GM23338 (cell line): ENCODE results near the gene RASSF1. TPM values are rescaled to one million over a fixed set of nuclear protein-coding genes. Genes with fewer than 3 reads are reported as not detected.

Experiments used
- ATAC-seq: fragments of 200-7000 bp; cut with Tn5 transposase; 3 replicates; pipeline ENCODE4 v1.9.1; 2020
- DNase-seq: peaks from one replicate; pipeline ENCODE4 v3.0.0-alpha.2; 2015; ENCODE audit warnings: low spot score
- H2AFZ ChIP-seq: fragments of 200-600 bp; sonication (generic); 2 replicates; pipeline ENCODE4 v1.8.0; 2016; ENCODE audit warnings: antibody characterized with exemption, mild to moderate bottlenecking, moderate library complexity
- H3F3A ChIP-seq: fragments of 200-600 bp; sonication (generic); replicated peaks from 2 replicates; pipeline ENCODE4 v1.8.0; 2017; ENCODE audit warnings: antibody characterized with exemption, mixed run types, low read depth
- H3K27ac ChIP-seq: fragments of 200-600 bp; sonication (generic); 2 replicates; pipeline ENCODE4 v1.6.1; 2016; ENCODE audit warnings: low read depth
- H3K27me3 ChIP-seq: fragments of 200-600 bp; sonication (generic); 2 replicates; pipeline ENCODE4 v1.8.0; 2016; ENCODE audit warnings: mild to moderate bottlenecking, mixed run types, moderate library complexity; ENCODE audit not compliant: insufficient read depth
- H3K36me3 ChIP-seq: fragments of 200-600 bp; sonication (generic); 2 replicates; pipeline ENCODE4 v1.8.0; 2016; ENCODE audit warnings: mild to moderate bottlenecking; ENCODE audit not compliant: insufficient read depth
- H3K4me1 ChIP-seq: fragments of 200-600 bp; sonication (generic); 2 replicates; pipeline ENCODE4 v1.8.0; 2016; ENCODE audit warnings: mild to moderate bottlenecking, moderate library complexity; ENCODE audit not compliant: insufficient read depth
- H3K4me2 ChIP-seq: fragments of 200-600 bp; sonication (generic); 2 replicates; pipeline ENCODE4 v1.7.1; 2017; ENCODE audit warnings: mixed run types
- H3K4me3 ChIP-seq: fragments of 200-600 bp; sonication (generic); 2 replicates; pipeline ENCODE4 v1.6.1; 2016; ENCODE audit warnings: mixed run types
- H3K79me2 ChIP-seq: fragments of 200-600 bp; sonication (generic); replicated peaks from 2 replicates; pipeline ENCODE4 v1.8.0; 2017; ENCODE audit warnings: mild to moderate bottlenecking; ENCODE audit not compliant: insufficient read depth
- H3K9me2 ChIP-seq: fragments of 200-600 bp; sonication (generic); 2 replicates; pipeline ENCODE4 v1.8.0; 2017; ENCODE audit not compliant: insufficient read depth
- H4K20me1 ChIP-seq: fragments of 200-600 bp; sonication (generic); replicated peaks from 2 replicates; pipeline ENCODE4 v1.8.0; 2017; ENCODE audit warnings: mild to moderate bottlenecking; ENCODE audit not compliant: insufficient read depth
- H3K27ac Mint-ChIP-seq: 2 replicates; pipeline ENCODE4 v1.8.0; 2020; ENCODE audit warnings: inconsistent platforms, mild to moderate bottlenecking, moderate library complexity, mixed read lengths
- H3K27me3 Mint-ChIP-seq: 3 replicates; pipeline ENCODE4 v1.8.0; 2022; ENCODE audit warnings: low read depth, mild to moderate bottlenecking, moderate library complexity, mixed read lengths, inconsistent platforms; ENCODE audit not compliant: insufficient read depth, poor library complexity
- H3K36me3 Mint-ChIP-seq: 3 replicates; pipeline ENCODE4 v1.8.0; 2021; ENCODE audit warnings: low read depth, mild to moderate bottlenecking, inconsistent platforms, moderate library complexity, mixed read lengths
- H3K4me1 Mint-ChIP-seq: 3 replicates; pipeline ENCODE4 v1.8.0; 2020; ENCODE audit warnings: mild to moderate bottlenecking, inconsistent platforms, mixed read lengths
- H3K4me3 Mint-ChIP-seq: 3 replicates; pipeline ENCODE4 v1.8.0; 2021; ENCODE audit warnings: moderate library complexity, mild to moderate bottlenecking, inconsistent platforms, mixed read lengths
- H3K9me3 Mint-ChIP-seq: 3 replicates; pipeline ENCODE4 v1.8.0; 2020; ENCODE audit warnings: moderate library complexity, mild to moderate bottlenecking, inconsistent platforms, mixed read lengths
- CREB1 ChIP-seq: fragments of 250-450 bp; sonication (Bioruptor Pico); IDR thresholded peaks from 2 replicates; pipeline ENCODE4 v1.5.0; 2020; ENCODE audit warnings: low read depth, mild to moderate bottlenecking, moderate library complexity
- EZH2phosphoT487 ChIP-seq: fragments of 200-600 bp; sonication (generic); IDR thresholded peaks from one replicate; pipeline ENCODE4 v1.8.1; 2018; ENCODE audit warnings: antibody characterized with exemption; ENCODE audit not compliant: unreplicated experiment
- JUNB ChIP-seq: IDR thresholded peaks from one replicate; pipeline ENCODE4 v1.6.1; 2016; ENCODE audit warnings: antibody characterized with exemption; ENCODE audit not compliant: unreplicated experiment
- NANOG ChIP-seq: IDR thresholded peaks from 2 replicates; pipeline ENCODE4 v1.6.1; 2016; ENCODE audit warnings: antibody characterized with exemption, borderline replicate concordance
- POLR2AphosphoS5 ChIP-seq: IDR thresholded peaks from 2 replicates; pipeline ENCODE4 v1.6.1; 2016; ENCODE audit warnings: antibody characterized with exemption, low read depth
- STAT1 ChIP-seq: IDR thresholded peaks from one replicate; pipeline ENCODE4 v1.6.1; 2016; ENCODE audit warnings: antibody characterized with exemption; ENCODE audit not compliant: unreplicated experiment
- ZNF331 ChIP-seq: fragments of 250-450 bp; sonication (Bioruptor Pico); IDR thresholded peaks from 2 replicates; pipeline ENCODE4 v1.5.0; 2020; ENCODE audit warnings: low read depth, mild to moderate bottlenecking, moderate library complexity
- polyA plus RNA-seq: library from polyadenylated mRNA; unstranded; fragments of >200 nt; fragmentation: Nextera tagmentation; extraction: Ambion mirVana; gene quantifications from 2 replicates; pipeline ENCODE4 v1.2.1, GENCODE V29; 2016
- total RNA-seq: library from RNA; depleted of rRNA; stranded (reverse); fragments of >200 nt; shearing (Covaris generic); gene quantifications from 2 replicates; pipeline ENCODE4 v1.2.3, GENCODE V29; 2014
- TF ChIP-seq, protein P1 (sequence below): IDR thresholded peaks from 2 replicates; pipeline ENCODE4 v1.6.1; 2016; ENCODE audit warnings: antibody characterized with exemption
- TF ChIP-seq, protein P2 (sequence below): fragments of 250-450 bp; sonication (Bioruptor Pico); IDR thresholded peaks from 2 replicates; pipeline ENCODE4 v1.5.0; 2020; ENCODE audit warnings: mild to moderate bottlenecking, moderate library complexity
- TF ChIP-seq, protein P3 (sequence below), 2 experiments: fragments of 200-600 bp in 1 of 2; sonication (generic) in 1 of 2; conservative IDR thresholded peaks; 2 replicates each; pipeline versions ENCODE4 v1.5.1 to v1.6.1; 2016 to 2017; ENCODE audit warnings: antibody characterized with exemption in 2 of 2, low read depth in 2 of 2, mild to moderate bottlenecking in 2 of 2, moderate library complexity in 1 of 2
- TF ChIP-seq, protein P4 (sequence below): IDR thresholded peaks from one replicate; pipeline ENCODE4 v1.6.1; 2018; ENCODE audit warnings: antibody characterized with exemption; ENCODE audit not compliant: unreplicated experiment

RASSF1 gene
- total and polyA plus RNA-seq, 2 experiments from 2014 or later: 9.6 to 15.7 TPM

DNA sequence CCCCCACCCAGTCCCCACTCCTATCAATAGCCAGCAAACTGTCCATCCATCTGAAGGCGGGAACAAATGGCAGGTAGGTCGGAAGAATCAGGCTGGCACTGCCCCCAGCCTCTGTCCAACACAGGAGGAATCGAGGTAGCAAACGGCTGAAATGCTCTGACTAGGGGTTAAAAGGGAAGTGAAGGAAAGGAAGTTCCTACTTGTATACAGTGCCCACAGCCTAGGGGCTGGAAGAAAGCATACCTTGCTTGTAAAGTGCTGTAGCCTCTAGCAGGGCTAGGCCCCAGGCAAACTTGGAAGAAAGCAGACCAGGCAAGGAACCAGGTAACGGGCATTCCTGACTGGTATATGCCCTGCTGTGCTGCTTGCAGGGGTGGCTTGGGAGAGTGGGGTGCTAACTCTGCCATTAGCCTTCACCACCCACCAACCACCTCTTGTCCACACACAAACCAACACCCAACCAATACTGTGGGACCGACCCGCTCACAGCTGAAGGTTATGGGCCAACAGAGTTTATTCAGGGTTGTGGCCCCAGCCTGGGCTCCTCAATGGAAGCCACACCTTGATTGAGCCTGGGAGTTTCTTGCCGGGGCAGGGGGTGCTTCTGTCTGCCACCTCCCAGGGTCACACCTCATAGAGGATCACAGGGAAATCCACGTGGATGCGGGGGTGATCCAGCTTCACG is 15.0 kb downstream of the RASSF1 start (continued):
- TF ChIP-seq, protein P1, sequence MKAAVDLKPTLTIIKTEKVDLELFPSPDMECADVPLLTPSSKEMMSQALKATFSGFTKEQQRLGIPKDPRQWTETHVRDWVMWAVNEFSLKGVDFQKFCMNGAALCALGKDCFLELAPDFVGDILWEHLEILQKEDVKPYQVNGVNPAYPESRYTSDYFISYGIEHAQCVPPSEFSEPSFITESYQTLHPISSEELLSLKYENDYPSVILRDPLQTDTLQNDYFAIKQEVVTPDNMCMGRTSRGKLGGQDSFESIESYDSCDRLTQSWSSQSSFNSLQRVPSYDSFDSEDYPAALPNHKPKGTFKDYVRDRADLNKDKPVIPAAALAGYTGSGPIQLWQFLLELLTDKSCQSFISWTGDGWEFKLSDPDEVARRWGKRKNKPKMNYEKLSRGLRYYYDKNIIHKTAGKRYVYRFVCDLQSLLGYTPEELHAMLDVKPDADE: no peak

GRCh38 chr3:50325113-50325480 is 15.5 kb downstream of the RASSF1 start:
- Histone ChIP-seq H4K20me1 (peaks cover 10% of the 10 kb centered on the region; the same call in 1 of the 2 replicates), H3K4me2 (no peak overlapping the region), H3F3A (peaks cover 37% of the 10 kb centered on the region; the same call in 1 of the 2 replicates), H3K4me3 (no peak overlapping the region), H3K27me3 (no peaks in the 10 kb centered on the region), H2AFZ (no peak overlapping the region), H3K4me1 (peaks cover 23% of the 10 kb centered on the region), H3K9me2 (no peaks in the 10 kb centered on the region), H3K79me2 (peaks cover 21% of the 10 kb centered on the region), H3K36me3 (no peaks in the 10 kb centered on the region; the same call in 1 of the 2 replicates), H3K27ac (no peak overlapping the region)
- Mint-ChIP-seq H3K27me3 (peaks cover 16% of the 10 kb centered on the region), H3K27ac (0 out of 2 replicates have a peak overlapping the region, but pooled peaks have one; percentile 34), H3K4me3 (peak overlapping the region; percentile 38; the same call in 1 of the 3 replicates), H3K4me1 (peaks cover 35% of the 10 kb centered on the region), H3K36me3 (peaks cover 25% of the 10 kb centered on the region), H3K9me3 (no peaks in the 10 kb centered on the region)
- ATAC-seq (no peak), DNase-seq (no peak)
- no peak for TF ChIP-seq CREB1 (CRISPR knock-in tag)
- TF ChIP-seq NANOG: no peak
- TF ChIP-seq, protein P2, sequence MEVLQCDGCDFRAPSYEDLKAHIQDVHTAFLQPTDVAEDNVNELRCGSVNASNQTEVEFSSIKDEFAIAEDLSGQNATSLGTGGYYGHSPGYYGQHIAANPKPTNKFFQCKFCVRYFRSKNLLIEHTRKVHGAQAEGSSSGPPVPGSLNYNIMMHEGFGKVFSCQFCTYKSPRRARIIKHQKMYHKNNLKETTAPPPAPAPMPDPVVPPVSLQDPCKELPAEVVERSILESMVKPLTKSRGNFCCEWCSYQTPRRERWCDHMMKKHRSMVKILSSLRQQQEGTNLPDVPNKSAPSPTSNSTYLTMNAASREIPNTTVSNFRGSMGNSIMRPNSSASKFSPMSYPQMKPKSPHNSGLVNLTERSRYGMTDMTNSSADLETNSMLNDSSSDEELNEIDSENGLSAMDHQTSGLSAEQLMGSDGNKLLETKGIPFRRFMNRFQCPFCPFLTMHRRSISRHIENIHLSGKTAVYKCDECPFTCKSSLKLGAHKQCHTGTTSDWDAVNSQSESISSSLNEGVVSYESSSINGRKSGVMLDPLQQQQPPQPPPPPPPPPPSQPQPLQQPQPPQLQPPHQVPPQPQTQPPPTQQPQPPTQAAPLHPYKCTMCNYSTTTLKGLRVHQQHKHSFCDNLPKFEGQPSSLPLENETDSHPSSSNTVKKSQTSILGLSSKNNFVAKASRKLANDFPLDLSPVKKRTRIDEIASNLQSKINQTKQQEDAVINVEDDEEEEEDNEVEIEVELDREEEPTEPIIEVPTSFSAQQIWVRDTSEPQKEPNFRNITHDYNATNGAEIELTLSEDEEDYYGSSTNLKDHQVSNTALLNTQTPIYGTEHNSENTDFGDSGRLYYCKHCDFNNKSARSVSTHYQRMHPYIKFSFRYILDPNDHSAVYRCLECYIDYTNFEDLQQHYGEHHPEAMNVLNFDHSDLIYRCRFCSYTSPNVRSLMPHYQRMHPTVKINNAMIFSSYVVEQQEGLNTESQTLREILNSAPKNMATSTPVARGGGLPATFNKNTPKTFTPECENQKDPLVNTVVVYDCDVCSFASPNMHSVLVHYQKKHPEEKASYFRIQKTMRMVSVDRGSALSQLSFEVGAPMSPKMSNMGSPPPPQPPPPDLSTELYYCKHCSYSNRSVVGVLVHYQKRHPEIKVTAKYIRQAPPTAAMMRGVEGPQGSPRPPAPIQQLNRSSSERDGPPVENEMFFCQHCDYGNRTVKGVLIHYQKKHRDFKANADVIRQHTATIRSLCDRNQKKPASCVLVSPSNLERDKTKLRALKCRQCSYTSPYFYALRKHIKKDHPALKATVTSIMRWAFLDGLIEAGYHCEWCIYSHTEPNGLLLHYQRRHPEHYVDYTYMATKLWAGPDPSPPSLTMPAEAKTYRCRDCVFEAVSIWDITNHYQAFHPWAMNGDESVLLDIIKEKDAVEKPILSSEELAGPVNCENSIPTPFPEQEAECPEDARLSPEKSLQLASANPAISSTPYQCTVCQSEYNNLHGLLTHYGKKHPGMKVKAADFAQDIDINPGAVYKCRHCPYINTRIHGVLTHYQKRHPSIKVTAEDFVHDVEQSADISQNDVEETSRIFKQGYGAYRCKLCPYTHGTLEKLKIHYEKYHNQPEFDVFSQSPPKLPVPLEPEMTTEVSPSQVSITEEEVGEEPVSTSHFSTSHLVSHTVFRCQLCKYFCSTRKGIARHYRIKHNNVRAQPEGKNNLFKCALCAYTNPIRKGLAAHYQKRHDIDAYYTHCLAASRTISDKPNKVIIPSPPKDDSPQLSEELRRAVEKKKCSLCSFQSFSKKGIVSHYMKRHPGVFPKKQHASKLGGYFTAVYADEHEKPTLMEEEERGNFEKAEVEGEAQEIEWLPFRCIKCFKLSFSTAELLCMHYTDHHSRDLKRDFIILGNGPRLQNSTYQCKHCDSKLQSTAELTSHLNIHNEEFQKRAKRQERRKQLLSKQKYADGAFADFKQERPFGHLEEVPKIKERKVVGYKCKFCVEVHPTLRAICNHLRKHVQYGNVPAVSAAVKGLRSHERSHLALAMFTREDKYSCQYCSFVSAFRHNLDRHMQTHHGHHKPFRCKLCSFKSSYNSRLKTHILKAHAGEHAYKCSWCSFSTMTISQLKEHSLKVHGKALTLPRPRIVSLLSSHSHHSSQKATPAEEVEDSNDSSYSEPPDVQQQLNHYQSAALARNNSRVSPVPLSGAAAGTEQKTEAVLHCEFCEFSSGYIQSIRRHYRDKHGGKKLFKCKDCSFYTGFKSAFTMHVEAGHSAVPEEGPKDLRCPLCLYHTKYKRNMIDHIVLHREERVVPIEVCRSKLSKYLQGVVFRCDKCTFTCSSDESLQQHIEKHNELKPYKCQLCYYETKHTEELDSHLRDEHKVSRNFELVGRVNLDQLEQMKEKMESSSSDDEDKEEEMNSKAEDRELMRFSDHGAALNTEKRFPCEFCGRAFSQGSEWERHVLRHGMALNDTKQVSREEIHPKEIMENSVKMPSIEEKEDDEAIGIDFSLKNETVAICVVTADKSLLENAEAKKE: no peak
- TF ChIP-seq, protein P3, sequence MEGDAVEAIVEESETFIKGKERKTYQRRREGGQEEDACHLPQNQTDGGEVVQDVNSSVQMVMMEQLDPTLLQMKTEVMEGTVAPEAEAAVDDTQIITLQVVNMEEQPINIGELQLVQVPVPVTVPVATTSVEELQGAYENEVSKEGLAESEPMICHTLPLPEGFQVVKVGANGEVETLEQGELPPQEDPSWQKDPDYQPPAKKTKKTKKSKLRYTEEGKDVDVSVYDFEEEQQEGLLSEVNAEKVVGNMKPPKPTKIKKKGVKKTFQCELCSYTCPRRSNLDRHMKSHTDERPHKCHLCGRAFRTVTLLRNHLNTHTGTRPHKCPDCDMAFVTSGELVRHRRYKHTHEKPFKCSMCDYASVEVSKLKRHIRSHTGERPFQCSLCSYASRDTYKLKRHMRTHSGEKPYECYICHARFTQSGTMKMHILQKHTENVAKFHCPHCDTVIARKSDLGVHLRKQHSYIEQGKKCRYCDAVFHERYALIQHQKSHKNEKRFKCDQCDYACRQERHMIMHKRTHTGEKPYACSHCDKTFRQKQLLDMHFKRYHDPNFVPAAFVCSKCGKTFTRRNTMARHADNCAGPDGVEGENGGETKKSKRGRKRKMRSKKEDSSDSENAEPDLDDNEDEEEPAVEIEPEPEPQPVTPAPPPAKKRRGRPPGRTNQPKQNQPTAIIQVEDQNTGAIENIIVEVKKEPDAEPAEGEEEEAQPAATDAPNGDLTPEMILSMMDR (conservative IDR thresholded peaks at IDR 0.05; ENCODE audit: low read depth in 2 of 2): no peak
- TF ChIP-seq STAT1: no peak
- no peak for TF ChIP-seq POLR2AphosphoS5
- no peak for TF ChIP-seq JUNB
- no peak for TF ChIP-seq ZNF331 (CRISPR knock-in tag)
- TF ChIP-seq, protein P4, sequence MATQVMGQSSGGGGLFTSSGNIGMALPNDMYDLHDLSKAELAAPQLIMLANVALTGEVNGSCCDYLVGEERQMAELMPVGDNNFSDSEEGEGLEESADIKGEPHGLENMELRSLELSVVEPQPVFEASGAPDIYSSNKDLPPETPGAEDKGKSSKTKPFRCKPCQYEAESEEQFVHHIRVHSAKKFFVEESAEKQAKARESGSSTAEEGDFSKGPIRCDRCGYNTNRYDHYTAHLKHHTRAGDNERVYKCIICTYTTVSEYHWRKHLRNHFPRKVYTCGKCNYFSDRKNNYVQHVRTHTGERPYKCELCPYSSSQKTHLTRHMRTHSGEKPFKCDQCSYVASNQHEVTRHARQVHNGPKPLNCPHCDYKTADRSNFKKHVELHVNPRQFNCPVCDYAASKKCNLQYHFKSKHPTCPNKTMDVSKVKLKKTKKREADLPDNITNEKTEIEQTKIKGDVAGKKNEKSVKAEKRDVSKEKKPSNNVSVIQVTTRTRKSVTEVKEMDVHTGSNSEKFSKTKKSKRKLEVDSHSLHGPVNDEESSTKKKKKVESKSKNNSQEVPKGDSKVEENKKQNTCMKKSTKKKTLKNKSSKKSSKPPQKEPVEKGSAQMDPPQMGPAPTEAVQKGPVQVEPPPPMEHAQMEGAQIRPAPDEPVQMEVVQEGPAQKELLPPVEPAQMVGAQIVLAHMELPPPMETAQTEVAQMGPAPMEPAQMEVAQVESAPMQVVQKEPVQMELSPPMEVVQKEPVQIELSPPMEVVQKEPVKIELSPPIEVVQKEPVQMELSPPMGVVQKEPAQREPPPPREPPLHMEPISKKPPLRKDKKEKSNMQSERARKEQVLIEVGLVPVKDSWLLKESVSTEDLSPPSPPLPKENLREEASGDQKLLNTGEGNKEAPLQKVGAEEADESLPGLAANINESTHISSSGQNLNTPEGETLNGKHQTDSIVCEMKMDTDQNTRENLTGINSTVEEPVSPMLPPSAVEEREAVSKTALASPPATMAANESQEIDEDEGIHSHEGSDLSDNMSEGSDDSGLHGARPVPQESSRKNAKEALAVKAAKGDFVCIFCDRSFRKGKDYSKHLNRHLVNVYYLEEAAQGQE: no peak
- no peak for TF ChIP-seq EZH2phosphoT487
